GM19043 (cell line): ENCODE data around the gene MAP2K1.
"Not testable (repeated sequence)": the region's sequence is repeated elsewhere in the genome, so short reads cannot be mapped to it uniquely, and the experiment has no call there.

Experiments
- ATAC-seq: cut with Tn5 transposase; IDR thresholded peaks from one replicate; pipeline ENCODE4 v1.9.1; 2021; ENCODE audit warnings: low read depth; ENCODE audit not compliant: unreplicated experiment

Gene MAP2K1

GRCh38 chr15:66419471-66419870 lies 32.8 kb downstream of the MAP2K1 start:
- no peak for ATAC-seq

- no peak for ATAC-seq
Measured at GRCh38 chr15:66422347-66422746, 35.6 kb downstream of the MAP2K1 start.

GRCh38 chr15:66423149-66423548 lies 36.4 kb downstream of the MAP2K1 start:
- ATAC-seq: no peak

- ATAC-seq: no peak
Measured at GRCh38 chr15:66424963-66425612, 38.4 kb downstream of the MAP2K1 start.

- no peak for ATAC-seq
Measured at GRCh38 chr15:66425837-66426236, 39.1 kb downstream of the MAP2K1 start.

- no peak for ATAC-seq
Measured at GRCh38 chr15:66429117-66429516, 42.4 kb downstream of the MAP2K1 start.

GRCh38 chr15:66429546-66429945 lies 42.8 kb downstream of the MAP2K1 start:
- no peak for ATAC-seq

GRCh38 chr15:66430627-66431255 lies 44.0 kb downstream of the MAP2K1 start:
- ATAC-seq: no peak

GRCh38 chr15:66433726-66434125 lies 47.0 kb downstream of the MAP2K1 start:
- ATAC-seq: no peak

- no peak for ATAC-seq
Measured at GRCh38 chr15:66440501-66440900, 53.8 kb downstream of the MAP2K1 start.

- ATAC-seq: no peak
Measured at GRCh38 chr15:66452420-66452819, 65.7 kb downstream of the MAP2K1 start.

GRCh38 chr15:66452971-66453580 lies 66.4 kb downstream of the MAP2K1 start:
- ATAC-seq: no peak

- no peak for ATAC-seq
Measured at GRCh38 chr15:66454143-66454542, 67.4 kb downstream of the MAP2K1 start.

- no peak for ATAC-seq
Measured at GRCh38 chr15:66456211-66456610, 69.5 kb downstream of the MAP2K1 start.

GRCh38 chr15:66459818-66460615 lies 73.3 kb downstream of the MAP2K1 start:
- no peak for ATAC-seq

GRCh38 chr15:66461294-66461693 lies 74.6 kb downstream of the MAP2K1 start:
- not testable (repeated sequence) for ATAC-seq

- ATAC-seq: no peak
Measured at GRCh38 chr15:66461917-66462316, 75.2 kb downstream of the MAP2K1 start.

GRCh38 chr15:66462627-66463026 lies 75.9 kb downstream of the MAP2K1 start:
- no peak for ATAC-seq

GRCh38 chr15:66465294-66465693 lies 78.6 kb downstream of the MAP2K1 start:
- not testable (repeated sequence) for ATAC-seq

GRCh38 chr15:66467162-66468040 lies 80.7 kb downstream of the MAP2K1 start:
- not testable (repeated sequence) for ATAC-seq
